Right atrium auricular region (tissue), 2 donors: Measurements from ENCODE around the gene LYPD4. TPM values are rescaled to one million over a fixed set of nuclear protein-coding genes. Genes with fewer than 3 reads are reported as not detected.

Source experiments
- DNase-seq: peaks from one replicate; pipeline ENCODE4 v3.0.0-alpha.2; 2019; ENCODE audit warnings: low spot score
- H3K27ac ChIP-seq, 2 donors: fragments of 200-600 bp; sonication (generic); 1 replicate in 1 of 2; 2 replicates in 1 of 2; pipeline ENCODE4 v1.5.1; 2016 to 2019
- H3K27me3 ChIP-seq, 2 donors: fragments of 200-600 bp; sonication (generic); one replicate each; pipeline versions ENCODE4 v1.5.1 to v1.6.0; 2017 to 2019
- H3K36me3 ChIP-seq: fragments of 200-600 bp; sonication (generic); one replicate; pipeline ENCODE4 v1.5.1; 2016
- H3K4me1 ChIP-seq, 2 donors: fragments of 200-600 bp; sonication (generic); one replicate each; pipeline versions ENCODE4 v1.5.1 to v1.6.0; 2017 to 2019
- H3K4me3 ChIP-seq, 2 donors: fragments of 200-600 bp; sonication (generic); 1 replicate in 1 of 2; 2 replicates in 1 of 2; pipeline ENCODE4 v1.5.1; 2017 to 2019; ENCODE audit warnings: mild to moderate bottlenecking in 1 of 2, moderate library complexity in 1 of 2
- H3K9me3 ChIP-seq, 2 donors: fragments of 200-600 bp; sonication (generic); one replicate each; pipeline ENCODE4 v1.5.1; 2019
- total RNA-seq, 2 donors: library from RNA; depleted of rRNA; stranded (reverse); fragments of >200 nt; gene quantifications; one replicate each; pipeline ENCODE4 v1.1.0, GENCODE V29; 2016
- TF ChIP-seq, protein P1 (sequence below), 2 donors: fragments of 200-600 bp; sonication (generic); IDR thresholded peaks; one replicate each; pipeline ENCODE4 v1.5.1; 2019; ENCODE audit warnings: antibody characterized with exemption in 2 of 2

LYPD4 gene
- total RNA-seq, 2 donors from 2014 or later, result not detected

DNA sequence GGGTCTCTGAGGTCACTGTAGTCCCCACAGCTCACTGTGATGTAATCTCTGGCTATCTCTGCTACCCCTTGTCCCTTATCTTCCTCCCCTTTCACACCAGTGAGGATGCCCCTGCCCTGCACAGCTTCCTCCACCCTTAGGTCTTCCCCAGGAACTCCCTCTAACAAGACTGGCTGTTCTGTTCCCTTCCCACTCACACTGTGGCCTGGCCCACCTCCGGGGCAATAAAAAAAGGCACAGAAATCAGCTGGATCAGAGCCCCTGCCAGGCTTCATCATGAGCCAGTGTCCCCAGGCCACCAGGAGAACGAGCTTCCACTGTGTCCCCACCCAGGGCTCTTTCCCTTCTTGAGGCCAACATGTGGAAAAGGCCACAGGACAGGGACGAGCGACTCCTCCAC is 43.5 kb downstream of the LYPD4 start:
- H3K36me3 ChIP-seq, result no peaks in the 10 kb centered on the region
- no peak overlapping the region for H3K27ac ChIP-seq
- H3K27me3 ChIP-seq, result no peaks in the 10 kb centered on the region
- TF ChIP-seq, protein P1, sequence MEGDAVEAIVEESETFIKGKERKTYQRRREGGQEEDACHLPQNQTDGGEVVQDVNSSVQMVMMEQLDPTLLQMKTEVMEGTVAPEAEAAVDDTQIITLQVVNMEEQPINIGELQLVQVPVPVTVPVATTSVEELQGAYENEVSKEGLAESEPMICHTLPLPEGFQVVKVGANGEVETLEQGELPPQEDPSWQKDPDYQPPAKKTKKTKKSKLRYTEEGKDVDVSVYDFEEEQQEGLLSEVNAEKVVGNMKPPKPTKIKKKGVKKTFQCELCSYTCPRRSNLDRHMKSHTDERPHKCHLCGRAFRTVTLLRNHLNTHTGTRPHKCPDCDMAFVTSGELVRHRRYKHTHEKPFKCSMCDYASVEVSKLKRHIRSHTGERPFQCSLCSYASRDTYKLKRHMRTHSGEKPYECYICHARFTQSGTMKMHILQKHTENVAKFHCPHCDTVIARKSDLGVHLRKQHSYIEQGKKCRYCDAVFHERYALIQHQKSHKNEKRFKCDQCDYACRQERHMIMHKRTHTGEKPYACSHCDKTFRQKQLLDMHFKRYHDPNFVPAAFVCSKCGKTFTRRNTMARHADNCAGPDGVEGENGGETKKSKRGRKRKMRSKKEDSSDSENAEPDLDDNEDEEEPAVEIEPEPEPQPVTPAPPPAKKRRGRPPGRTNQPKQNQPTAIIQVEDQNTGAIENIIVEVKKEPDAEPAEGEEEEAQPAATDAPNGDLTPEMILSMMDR (IDR thresholded peaks at IDR 0.05), result no peak
- no peak for DNase-seq
- no peaks in the 10 kb centered on the region for H3K4me1 ChIP-seq
- H3K4me3 ChIP-seq, result no peak overlapping the region
- H3K9me3 ChIP-seq, result no peaks in the 10 kb centered on the region

DNA sequence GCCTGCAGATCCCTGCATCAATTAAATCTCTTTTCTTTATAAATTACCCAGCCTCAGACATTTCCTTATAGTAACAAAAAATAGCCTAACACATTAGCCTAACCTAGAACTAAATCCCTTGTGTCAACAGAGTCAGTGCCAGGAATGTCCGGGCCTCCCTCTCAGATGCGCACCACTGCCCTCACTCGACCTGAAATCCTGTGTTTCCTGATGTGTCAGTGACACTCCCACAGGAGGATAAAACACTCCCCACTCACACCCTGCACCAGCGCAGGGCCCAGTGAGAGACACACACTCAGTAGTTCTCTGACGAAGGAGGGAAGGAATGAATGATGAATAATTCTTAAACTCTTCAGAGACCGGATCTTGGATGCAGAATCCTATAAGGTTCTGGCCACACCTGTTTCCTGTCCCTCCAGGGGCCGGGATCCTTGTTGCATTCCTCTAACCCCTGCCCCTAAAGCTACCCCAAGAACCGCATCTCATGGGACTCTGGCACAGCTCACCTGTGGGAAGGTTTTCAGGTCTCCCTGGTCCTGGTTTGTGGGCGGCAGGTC is 45.0 kb downstream of the LYPD4 start:
- no peak for DNase-seq
- H3K9me3 ChIP-seq, result no peaks in the 10 kb centered on the region
- TF ChIP-seq, protein P1 (IDR thresholded peaks at IDR 0.05), result no peak
- H3K4me1 ChIP-seq, result no peaks in the 10 kb centered on the region
- no peak overlapping the region for H3K27ac ChIP-seq
- no peaks in the 10 kb centered on the region for H3K36me3 ChIP-seq
- no peaks in the 10 kb centered on the region for H3K27me3 ChIP-seq
- no peak overlapping the region for H3K4me3 ChIP-seq

DNA sequence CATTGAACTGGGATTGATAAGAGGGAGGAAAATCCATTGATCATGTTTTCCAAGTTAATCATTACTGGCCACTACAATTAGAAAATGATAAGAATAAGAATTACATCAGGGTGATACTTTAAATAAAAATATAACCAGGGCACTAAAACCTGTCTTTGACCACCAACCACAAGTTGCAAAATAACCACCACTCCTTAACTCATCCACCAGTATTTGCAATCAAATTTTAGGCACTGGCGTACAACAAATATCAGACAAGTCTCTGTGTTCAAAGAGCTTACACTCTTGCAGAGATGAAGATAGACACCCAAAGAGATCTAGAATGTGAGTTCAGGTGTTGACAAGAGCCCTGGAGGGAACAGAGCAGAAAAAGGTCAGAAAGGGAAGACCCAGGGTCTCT is 47.6 kb downstream of the LYPD4 start:
- Histone ChIP-seq H3K9me3 (no peaks in the 10 kb centered on the region), H3K27ac (no peak overlapping the region), H3K36me3 (no peaks in the 10 kb centered on the region), H3K4me1 (no peaks in the 10 kb centered on the region), H3K4me3 (no peak overlapping the region), H3K27me3 (no peaks in the 10 kb centered on the region)
- DNase-seq, result no peak
- TF ChIP-seq, protein P1 (IDR thresholded peaks at IDR 0.05), result no peak

DNA sequence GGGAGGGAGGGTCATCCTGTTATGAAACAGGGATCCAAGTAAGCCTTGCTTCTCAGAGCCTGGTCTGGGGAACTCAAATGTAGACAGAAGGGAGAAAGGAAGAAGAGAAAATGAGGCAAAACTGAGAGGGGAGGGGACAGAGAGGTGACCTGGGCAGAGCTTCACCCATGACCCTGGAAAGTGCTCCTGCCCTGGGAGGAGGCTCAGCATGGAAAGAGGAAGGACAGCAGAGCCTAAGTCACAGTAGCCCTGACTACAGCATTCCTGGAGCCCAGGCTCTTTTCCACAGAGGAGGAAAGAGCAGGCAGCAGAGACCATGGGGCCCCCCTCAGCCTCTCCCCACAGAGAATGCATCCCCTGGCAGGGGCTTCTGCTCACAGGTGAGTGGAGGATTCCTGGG is 48.1 kb downstream of the LYPD4 start, which contains the start of gene CEACAM3:
Gene CEACAM3, plus strand, starts transcription at position 226 of the 400 bp plus-strand sequence. Its CDS starts 91 bp downstream, at position 317.
- Histone ChIP-seq H3K4me1 (no peaks in the 10 kb centered on the region), H3K27ac (no peak within 1 kb of the TSS), H3K27me3 (no peaks in the 10 kb centered on the region), H3K36me3 (no peaks in the 10 kb centered on the region), H3K4me3 (no peak within 1 kb of the TSS), H3K9me3 (no peaks in the 10 kb centered on the region)
- TF ChIP-seq, protein P1 (IDR thresholded peaks at IDR 0.05), result no peak
- no peak for DNase-seq

DNA sequence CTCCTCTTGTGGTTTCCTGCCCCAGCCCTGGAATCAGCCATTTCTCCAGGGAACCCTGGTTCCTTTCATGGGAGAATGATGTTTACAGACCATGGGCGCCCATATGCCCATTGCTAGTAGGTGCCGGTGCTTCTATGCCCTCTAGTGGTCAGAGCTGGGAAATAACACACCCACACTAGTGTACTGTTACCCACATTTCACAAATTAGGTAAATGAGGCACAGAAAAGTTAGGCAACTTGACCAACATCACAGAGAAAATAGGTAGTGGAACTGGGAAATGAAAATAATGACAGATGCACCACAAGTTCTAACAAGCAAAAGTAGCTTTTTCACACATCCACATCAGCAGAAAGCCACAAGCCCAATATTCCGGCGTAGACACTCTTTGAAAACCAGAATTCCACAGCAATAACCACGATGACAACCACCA is 49.4 kb downstream of the LYPD4 start:
- H3K27ac ChIP-seq, result no peak overlapping the region
- no peak overlapping the region for H3K4me3 ChIP-seq
- H3K36me3 ChIP-seq, result no peaks in the 10 kb centered on the region
- no peaks in the 10 kb centered on the region for H3K9me3 ChIP-seq
- no peaks in the 10 kb centered on the region for H3K27me3 ChIP-seq
- TF ChIP-seq, protein P1 (IDR thresholded peaks at IDR 0.05), result peak; percentile 53 to 81
- DNase-seq, result no peak
- no peaks in the 10 kb centered on the region for H3K4me1 ChIP-seq

DNA sequence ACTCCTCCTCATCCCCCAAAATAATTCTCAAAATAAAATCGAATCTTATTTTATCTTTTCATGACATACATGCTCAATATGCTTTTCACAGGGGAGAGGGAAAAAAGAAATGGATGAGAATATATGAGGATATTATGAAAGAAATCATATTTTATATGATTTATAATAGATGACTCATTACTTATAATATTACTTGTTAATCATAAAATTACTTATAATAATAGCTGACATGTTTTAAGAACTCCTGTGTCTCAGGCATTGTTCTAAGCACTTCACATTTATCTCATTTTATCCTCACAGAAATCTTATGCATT is 51.1 kb downstream of the LYPD4 start:
- Histone ChIP-seq H3K9me3 (no peaks in the 10 kb centered on the region), H3K27ac (no peak overlapping the region), H3K4me1 (no peaks in the 10 kb centered on the region), H3K4me3 (no peak overlapping the region), H3K36me3 (no peaks in the 10 kb centered on the region), H3K27me3 (no peaks in the 10 kb centered on the region)
- TF ChIP-seq, protein P1 (IDR thresholded peaks at IDR 0.05), result no peak
- no peak for DNase-seq
